Vagina (tissue), 2 donors: Measurements from ENCODE around the gene MID1IP1. TPM values are rescaled to one million over a fixed set of nuclear protein-coding genes. Genes with fewer than 3 reads are reported as not detected.

Source experiments
- DNase-seq, 2 donors: peaks; one replicate each; pipeline ENCODE4 v3.0.0-alpha.2; 2017; ENCODE audit errors: extremely low spot score in 2 of 2
- H3K27ac ChIP-seq: fragments of 200-600 bp; sonication (generic); one replicate; pipeline ENCODE4 v1.5.1; 2019
- H3K27me3 ChIP-seq: fragments of 200-600 bp; sonication (generic); one replicate; pipeline ENCODE4 v1.5.1; 2019
- H3K36me3 ChIP-seq, 2 donors: fragments of 200-600 bp; sonication (generic); one replicate each; pipeline ENCODE4 v1.5.1; 2017 to 2019
- H3K4me1 ChIP-seq: fragments of 200-600 bp; sonication (generic); one replicate; pipeline ENCODE4 v1.5.1; 2019
- H3K4me3 ChIP-seq, 2 donors: fragments of 200-600 bp; sonication (generic); 1 replicate in 1 of 2; 2 replicates in 1 of 2; pipeline ENCODE4 v1.5.1; 2016 to 2019
- H3K9me3 ChIP-seq: fragments of 200-600 bp; sonication (generic); one replicate; pipeline ENCODE4 v1.5.1; 2019
- CTCF ChIP-seq, 3 experiments: fragments of 450-650 bp in 2 of 3; fragments of 200-600 bp in 1 of 3; sonication (generic) in 1 of 3; IDR thresholded peaks; one replicate each; pipeline ENCODE4 v1.5.1; 2017 to 2019; ENCODE audit warnings: antibody characterized with exemption in 3 of 3, mild to moderate bottlenecking in 2 of 3, moderate library complexity in 2 of 3
- POLR2A ChIP-seq, 2 donors: fragments of 450-650 bp; IDR thresholded peaks; one replicate each; pipeline ENCODE4 v1.6.1; 2017; ENCODE audit warnings: antibody characterized with exemption in 2 of 2, mild to moderate bottlenecking in 2 of 2, moderate library complexity in 2 of 2
- POLR2AphosphoS5 ChIP-seq, 2 donors: sonication (generic); formaldehyde crosslinking; IDR thresholded peaks; one replicate each; pipeline ENCODE4 v1.9.0; 2017; ENCODE audit warnings: antibody characterized with exemption in 2 of 2, mild to moderate bottlenecking in 2 of 2, low read depth in 1 of 2; ENCODE audit not compliant: insufficient read depth in 1 of 2
- intact Hi-C: fragments of 100-400 bp; cut with DNase I; formaldehyde crosslinking; loops from one replicate; pipeline ENCODE4 v1.15.1; 2023
- total RNA-seq: library from RNA; depleted of rRNA; stranded (reverse); fragments of >200 nt; gene quantifications from one replicate; pipeline ENCODE4 v1.2.3, GENCODE V29; 2016

Gene MID1IP1
- total RNA-seq, 1 donor from 2014 or later, result 48.9 TPM

GRCh38 chrX:38816155-38816554 lies 14.9 kb downstream of the MID1IP1 start:
- no peaks in the 10 kb centered on the region for H3K36me3 ChIP-seq
- no peak for TF ChIP-seq CTCF (IDR thresholded peaks at IDR 0.05)
- TF ChIP-seq POLR2A (IDR thresholded peaks at IDR 0.05), result no peak
- no peak for TF ChIP-seq POLR2AphosphoS5 (IDR thresholded peaks at IDR 0.05; ENCODE audit: insufficient read depth in 1 of 2, low read depth in 1 of 2)
- no peak overlapping the region for H3K4me3 ChIP-seq
- H3K27ac ChIP-seq, result no peak overlapping the region
- H3K9me3 ChIP-seq, result no peaks in the 10 kb centered on the region
- peaks cover 7% of the 10 kb centered on the region for H3K4me1 ChIP-seq
- DNase-seq, result no peak
- intact Hi-C loops, result no loop called here
- no peaks in the 10 kb centered on the region for H3K27me3 ChIP-seq

- TF ChIP-seq POLR2AphosphoS5 (IDR thresholded peaks at IDR 0.05; ENCODE audit: insufficient read depth in 1 of 2, low read depth in 1 of 2) (no peak), POLR2A (IDR thresholded peaks at IDR 0.05) (no peak)
- Histone ChIP-seq H3K4me1 (peaks cover 7% of the 10 kb centered on the region), H3K9me3 (no peaks in the 10 kb centered on the region), H3K36me3 (no peaks in the 10 kb centered on the region), H3K27ac (peak overlapping the region; percentile 22), H3K4me3 (no peak overlapping the region), H3K27me3 (no peaks in the 10 kb centered on the region)
- intact Hi-C loops, result no loop called here
- no peak for DNase-seq
Measured at GRCh38 chrX:38817004-38817703, 15.9 kb downstream of the MID1IP1 start.

GRCh38 chrX:38819163-38819562 lies 17.9 kb downstream of the MID1IP1 start:
- Histone ChIP-seq H3K9me3 (no peaks in the 10 kb centered on the region), H3K4me1 (peaks cover 7% of the 10 kb centered on the region), H3K27ac (no peak overlapping the region), H3K27me3 (no peaks in the 10 kb centered on the region), H3K4me3 (no peak overlapping the region), H3K36me3 (no peaks in the 10 kb centered on the region)
- DNase-seq, result no peak
- intact Hi-C loops, result no loop called here
- TF ChIP-seq POLR2A (IDR thresholded peaks at IDR 0.05) (no peak), POLR2AphosphoS5 (IDR thresholded peaks at IDR 0.05; ENCODE audit: insufficient read depth in 1 of 2, low read depth in 1 of 2) (no peak), CTCF (IDR thresholded peaks at IDR 0.05) (no peak)

- no peak for DNase-seq
- TF ChIP-seq POLR2A (IDR thresholded peaks at IDR 0.05), result no peak
- TF ChIP-seq POLR2AphosphoS5 (IDR thresholded peaks at IDR 0.05; ENCODE audit: insufficient read depth in 1 of 2, low read depth in 1 of 2), result no peak
- no peak for TF ChIP-seq CTCF (IDR thresholded peaks at IDR 0.05)
Measured at GRCh38 chrX:38819709-38820108, 18.4 kb downstream of the MID1IP1 start.

GRCh38 chrX:38820751-38821150 lies 19.5 kb downstream of the MID1IP1 start:
- no peak for DNase-seq
- no peak overlapping the region for H3K27ac ChIP-seq
- intact Hi-C loops, result no loop called here
- H3K9me3 ChIP-seq, result no peaks in the 10 kb centered on the region
- H3K27me3 ChIP-seq, result no peaks in the 10 kb centered on the region
- peaks cover 7% of the 10 kb centered on the region for H3K4me1 ChIP-seq
- no peak overlapping the region for H3K4me3 ChIP-seq
- H3K36me3 ChIP-seq, result no peaks in the 10 kb centered on the region
- TF ChIP-seq CTCF (IDR thresholded peaks at IDR 0.05), result no peak
- no peak for TF ChIP-seq POLR2A (IDR thresholded peaks at IDR 0.05)
- no peak for TF ChIP-seq POLR2AphosphoS5 (IDR thresholded peaks at IDR 0.05; ENCODE audit: insufficient read depth in 1 of 2, low read depth in 1 of 2)

More at GRCh38 chrX:38819709-38820108, 18.4 kb downstream of the MID1IP1 start:
- Histone ChIP-seq H3K36me3 (no peaks in the 10 kb centered on the region), H3K9me3 (no peaks in the 10 kb centered on the region), H3K27ac (no peak overlapping the region), H3K4me1 (peaks cover 7% of the 10 kb centered on the region), H3K4me3 (no peak overlapping the region), H3K27me3 (no peaks in the 10 kb centered on the region)
- intact Hi-C loops, result no loop called here
